AG04450 (cell line): ENCODE data around the gene TRAPPC3. TPM values are rescaled to one million over a fixed set of nuclear protein-coding genes. Genes with fewer than 3 reads are reported as not detected.
A peak's percentile ranks its signal among the peaks of the same experiment; 100 is the strongest.

Source experiments
- CTCF ChIA-PET: fragments of 300-600, 350-600 bp; formaldehyde crosslinking; extraction: SDS; loops from one replicate; lab custom pipeline; 2022; ENCODE audit warnings: antibody characterized with exemption, inconsistent platforms; lab: Charles Lee
- POLR2A ChIA-PET: fragments of 350-600 bp; formaldehyde crosslinking; extraction: SDS; loops from one replicate; lab custom pipeline; 2021; ENCODE audit warnings: antibody characterized with exemption, inconsistent platforms; lab: Yijun Ruan, JAX
- DNase-seq: peaks from one replicate; pipeline ENCODE4 v3.0.0-alpha.2; 2011; ENCODE audit warnings: low read depth, low spot score
- H3K27ac ChIP-seq: one replicate; pipeline ENCODE4 v1.5.1; 2012; ENCODE audit warnings: low read depth, low read length, control low read depth
- H3K27me3 ChIP-seq: one replicate; pipeline ENCODE4 v1.6.0; 2012; ENCODE audit warnings: low read length; ENCODE audit not compliant: control insufficient read depth, insufficient read depth
- H3K4me3 ChIP-seq: 2 replicates; pipeline ENCODE4 v1.5.1; 2011; ENCODE audit warnings: mild to moderate bottlenecking, low read depth, low read length, control low read depth
- H3K9me3 ChIP-seq: 2 replicates; pipeline ENCODE4 v1.5.1; 2012; ENCODE audit warnings: low read length; ENCODE audit not compliant: control insufficient read depth, insufficient read depth
- CTCF ChIP-seq: IDR thresholded peaks from 2 replicates; pipeline ENCODE4 v1.5.1; 2011; ENCODE audit warnings: low read depth, low read length, control low read depth, inconsistent platforms
- polyA plus RNA-seq: library from polyadenylated mRNA; depleted of rRNA; stranded (reverse); fragments of >200 nt; gene quantifications from 2 replicates; pipeline ENCODE4 v1.2.3, GENCODE V29; 2011

Gene TRAPPC3
- polyA plus RNA-seq, 1 experiment: 92.3 TPM

GRCh38 chr1:36154335-36154734 is 5.0 kb upstream of the TRAPPC3 start:
- Histone ChIP-seq H3K9me3 (no peaks in the 10 kb centered on the region; the same call in 1 of the 2 replicates), H3K4me3 (no peak overlapping the region), H3K27ac (no peak overlapping the region), H3K27me3 (no peaks in the 10 kb centered on the region)
- DNase-seq: no peak
- POLR2A ChIA-PET: no interaction called here
- CTCF ChIA-PET: interaction anchor here (0.6 to 2.5 kb wide), 4 partner anchors 12 to 46 kb away, joined by 3 to 14 read pairs (median 4); no protein-coding TSS in a partner anchor
- no peak for TF ChIP-seq CTCF

- Histone ChIP-seq H3K4me3 (no peak overlapping the region), H3K27ac (no peak overlapping the region), H3K27me3 (no peaks in the 10 kb centered on the region), H3K9me3 (no peaks in the 10 kb centered on the region; the same call in 1 of the 2 replicates)
- ChIA-PET CTCF (interaction anchor here (0.6 to 2.5 kb wide), 4 partner anchors 19 to 396 kb away, joined by 3 to 14 read pairs (median 4); no protein-coding TSS in a partner anchor), POLR2A (no interaction called here)
- DNase-seq: no peak
- no peak for TF ChIP-seq CTCF
Observed at GRCh38 chr1:36153476-36153875, 4.2 kb upstream of the TRAPPC3 start.

DNA sequence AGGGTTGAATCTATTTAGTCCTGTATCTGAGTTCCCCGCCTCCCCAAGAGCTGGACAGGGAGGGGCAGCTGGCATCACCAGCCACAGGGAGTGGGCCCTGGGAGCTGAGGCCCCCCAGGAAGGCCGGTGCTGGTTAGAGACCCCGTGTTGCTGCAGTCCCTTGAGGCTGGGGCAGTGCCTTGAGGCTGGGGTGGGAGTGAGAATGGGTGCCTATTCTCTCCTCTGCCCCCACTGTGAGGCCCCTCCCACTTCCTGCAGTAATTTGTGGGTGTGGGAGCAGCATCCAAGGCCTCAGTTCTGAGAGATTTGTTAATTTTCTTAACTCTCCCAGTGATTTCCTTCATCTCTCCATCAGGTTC is 2.5 kb upstream of the TRAPPC3 start:
- no peaks in the 10 kb centered on the region for H3K27me3 ChIP-seq
- no peak for DNase-seq
- CTCF ChIA-PET: interaction anchor here (0.6 to 4.5 kb wide), 5 partner anchors 9 to 149 kb away, joined by 3 to 75 read pairs (median 19); no protein-coding TSS in a partner anchor
- H3K4me3 ChIP-seq: no peak overlapping the region
- no peak for TF ChIP-seq CTCF
- POLR2A ChIA-PET: interaction anchor here (3.4 kb wide), 1 partner anchor 36 kb away, joined by 32 read pairs; no protein-coding TSS in a partner anchor
- peak overlapping the region; percentile 65 for H3K27ac ChIP-seq
- no peaks in the 10 kb centered on the region; the same call in 1 of the 2 replicates for H3K9me3 ChIP-seq

DNA sequence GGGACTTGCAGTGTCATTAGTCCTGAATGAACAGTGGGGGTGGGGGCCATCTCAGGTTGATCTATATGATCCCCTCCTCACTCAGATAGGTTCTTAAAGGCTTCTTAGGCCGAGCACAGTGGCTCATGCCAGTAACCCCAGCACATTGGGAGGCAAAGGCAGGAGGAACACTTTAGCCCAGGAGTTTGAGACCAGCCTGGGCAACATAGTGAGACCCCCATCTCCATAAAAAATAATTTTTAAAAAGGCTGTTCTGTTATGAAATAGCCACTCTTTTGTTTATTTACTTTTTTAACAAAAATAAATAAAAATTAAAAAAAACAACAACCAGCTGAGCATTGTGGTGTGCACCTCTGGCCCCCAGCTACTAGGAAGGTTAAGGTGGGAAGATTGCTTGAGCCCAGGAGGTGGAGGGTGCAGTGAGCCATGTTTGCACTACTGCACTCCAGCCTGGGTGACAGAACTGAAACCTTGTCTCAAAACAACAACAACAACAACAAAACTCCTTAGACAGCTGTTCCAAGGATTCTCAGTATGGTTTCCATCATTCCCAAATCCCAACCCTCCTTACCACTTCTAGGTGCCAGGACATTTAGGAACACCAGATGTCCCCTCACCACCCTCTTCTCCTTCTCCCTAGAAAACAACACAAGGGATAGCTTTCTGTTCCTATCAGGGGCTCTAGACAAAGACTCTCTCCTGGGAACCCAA is 2.0 kb upstream of the TRAPPC3 start:
- no peaks in the 10 kb centered on the region for H3K9me3 ChIP-seq
- no peak for DNase-seq
- no peaks in the 10 kb centered on the region for H3K27me3 ChIP-seq
- TF ChIP-seq CTCF: no peak
- no peak overlapping the region for H3K4me3 ChIP-seq
- ChIA-PET POLR2A (interaction anchor here (2.8 to 3.4 kb wide), 2 partner anchors 37 to 236 kb away, joined by 15 to 32 read pairs; no protein-coding TSS in a partner anchor), CTCF (interaction anchor here (0.5 to 4.5 kb wide), 8 partner anchors 10 to 295 kb away, joined by 3 to 75 read pairs (median 5); no protein-coding TSS in a partner anchor)
- peak overlapping the region; percentile 99 for H3K27ac ChIP-seq
